PC-3 (cell line): ENCODE data around the gene SLC8A2. TPM values are rescaled to one million over a fixed set of nuclear protein-coding genes. Genes with fewer than 3 reads are reported as not detected.

ENCODE experiments used
- ATAC-seq: fragments of 200-7000 bp; cut with Tn5 transposase; 2 replicates; pipeline ENCODE4 v1.9.1; 2020; ENCODE audit warnings: mild to moderate bottlenecking, moderate library complexity
- BruUV-seq: library from RNA; stranded (reverse); fragments of 400-500 nt; replicated peaks from 2 replicates; lab custom pipeline; 2021; lab: Mats Ljungman, UMichigan
- CTCF ChIA-PET: fragments of 300-600 bp; sonication (Branson Sonifier 250); formaldehyde crosslinking; loops from one replicate; lab custom pipeline; 2022; ENCODE audit warnings: antibody characterized with exemption; lab: Charles Lee
- POLR2A ChIA-PET: fragments of 300-600 bp; sonication (Branson Sonifier 250); formaldehyde crosslinking; loops from one replicate; lab custom pipeline; 2022; ENCODE audit warnings: antibody characterized with exemption; ENCODE audit not compliant: unreplicated experiment; lab: Charles Lee
- DNase-seq: peaks from one replicate; pipeline ENCODE4 v3.0.0-alpha.2; 2015
- H2AFZ ChIP-seq: fragments of 300-600 bp; sonication (generic); 2 replicates; pipeline ENCODE4 v1.6.0; 2016; ENCODE audit warnings: antibody characterized with exemption, low read length
- H3F3A ChIP-seq: fragments of 300-600 bp; sonication (generic); one replicate; pipeline ENCODE4 v1.6.0; 2017; ENCODE audit warnings: antibody characterized with exemption, low read length, control low read depth, mild to moderate bottlenecking; ENCODE audit not compliant: unreplicated experiment
- H3K27ac ChIP-seq: fragments of 300-600 bp; sonication (generic); 2 replicates; pipeline ENCODE4 v1.5.1; 2016; ENCODE audit warnings: mild to moderate bottlenecking, low read length
- H3K27me3 ChIP-seq: fragments of 300-600 bp; sonication (generic); 2 replicates; pipeline ENCODE4 v1.6.1; 2016; ENCODE audit warnings: low read length, mixed read lengths
- H3K36me3 ChIP-seq: fragments of 300-600 bp; sonication (generic); 2 replicates; pipeline ENCODE4 v1.6.1; 2016; ENCODE audit warnings: low read depth, mixed run types, low read length, mixed read lengths
- H3K4me1 ChIP-seq: fragments of 300-600 bp; sonication (generic); 2 replicates; pipeline ENCODE4 v1.5.1; 2016; ENCODE audit warnings: low read length; ENCODE audit not compliant: insufficient read depth
- H3K4me2 ChIP-seq: fragments of 300-600 bp; sonication (generic); 2 replicates; pipeline ENCODE4 v1.6.0; 2016; ENCODE audit warnings: low read length
- H3K4me3 ChIP-seq: fragments of 300-600 bp; sonication (generic); 2 replicates; pipeline ENCODE4 v1.5.1; 2016; ENCODE audit warnings: mild to moderate bottlenecking, low read length, mixed read lengths
- H3K79me2 ChIP-seq: fragments of 300-600 bp; sonication (generic); 2 replicates; pipeline ENCODE4 v1.6.1; 2017; ENCODE audit warnings: low read length, mixed read lengths
- H3K9ac ChIP-seq: fragments of 300-600 bp; sonication (generic); 2 replicates; pipeline ENCODE4 v1.6.0; 2016; ENCODE audit warnings: mild to moderate bottlenecking, low read length
- H3K9me2 ChIP-seq: fragments of 300-600 bp; sonication (generic); replicated peaks from 2 replicates; pipeline ENCODE4 v1.6.1; 2016; ENCODE audit warnings: mixed run types, low read length, mixed read lengths
- H3K9me3 ChIP-seq: fragments of 300-600 bp; sonication (generic); 2 replicates; pipeline ENCODE4 v1.6.1; 2016; ENCODE audit warnings: low read length, mixed read lengths
- H4K20me1 ChIP-seq: fragments of 300-600 bp; sonication (generic); 2 replicates; pipeline ENCODE4 v1.6.1; 2016; ENCODE audit warnings: low read length, mixed read lengths
- CTCF ChIP-seq: fragments of 300-600 bp; sonication (generic); conservative IDR thresholded peaks from 2 replicates; pipeline ENCODE4 v1.5.1; 2017; ENCODE audit warnings: antibody characterized with exemption, low read depth, mild to moderate bottlenecking, low read length
- EZH2 ChIP-seq: fragments of 300-600 bp; sonication (generic); IDR thresholded peaks from one replicate; pipeline ENCODE4 v1.6.1; 2017; ENCODE audit warnings: antibody characterized with exemption, mild to moderate bottlenecking, low read length; ENCODE audit not compliant: unreplicated experiment
- EZH2phosphoT487 ChIP-seq: fragments of 300-600 bp; sonication (generic); IDR thresholded peaks from 2 replicates; pipeline ENCODE4 v1.6.1; 2018; ENCODE audit warnings: mild to moderate bottlenecking, antibody characterized with exemption, low read length, borderline replicate concordance
- intact Hi-C: fragments of 100-400 bp; cut with micrococcal nuclease; formaldehyde crosslinking; loops from 2 replicates; pipeline ENCODE4 v1.9.0; 2023
- total RNA-seq: library from RNA; depleted of rRNA; stranded (reverse); fragments of >200 nt; gene quantifications from 2 replicates; pipeline ENCODE4 v1.2.3, GENCODE V29; 2014

SLC8A2 gene
- total RNA-seq, 1 experiment from 2014 or later = 0.33 TPM

DNA sequence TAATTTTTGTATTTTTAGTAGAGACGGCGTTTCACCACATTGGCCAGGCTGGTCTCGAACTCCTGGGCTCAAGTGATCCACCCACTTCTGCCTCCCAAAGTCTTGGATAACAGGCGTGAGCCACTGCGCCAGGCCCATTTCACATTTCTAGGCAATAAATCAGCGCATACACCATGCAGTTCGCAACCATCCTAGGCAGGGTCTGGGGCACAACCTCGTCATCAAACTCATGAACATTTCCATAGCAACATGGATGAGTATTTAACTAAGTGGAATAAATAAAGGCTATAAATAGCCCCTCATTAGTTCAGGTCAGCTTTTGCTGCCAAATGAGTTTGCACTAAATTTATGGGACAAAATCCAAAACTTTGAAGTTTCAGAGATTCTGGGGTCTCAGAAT is 60.6 kb downstream of the SLC8A2 start:
- no peak for ATAC-seq
- Histone ChIP-seq H3K36me3 (no peaks in the 10 kb centered on the region), H3K27ac (no peak overlapping the region), H2AFZ (no peak overlapping the region), H3K4me2 (no peak overlapping the region), H4K20me1 (no peaks in the 10 kb centered on the region), H3K9me2 (no peaks in the 10 kb centered on the region), H3K27me3 (no peaks in the 10 kb centered on the region), H3K9ac (no peak overlapping the region), H3K79me2 (no peaks in the 10 kb centered on the region), H3K4me1 (no peaks in the 10 kb centered on the region), H3K9me3 (no peaks in the 10 kb centered on the region), H3F3A (no peaks in the 10 kb centered on the region), H3K4me3 (no peak overlapping the region)
- intact Hi-C loops = no loop called here
- POLR2A ChIA-PET = no interaction called here
- TF ChIP-seq CTCF (no peak), EZH2phosphoT487 (no peak), EZH2 (no peak)
- no peak for DNase-seq
- no TSS peak for BruUV-seq
- CTCF ChIA-PET = no interaction called here

- Histone ChIP-seq H3K4me3 (no peak overlapping the region), H3K79me2 (no peaks in the 10 kb centered on the region), H4K20me1 (no peaks in the 10 kb centered on the region), H3K36me3 (no peaks in the 10 kb centered on the region), H3K27me3 (no peaks in the 10 kb centered on the region), H3K27ac (no peak overlapping the region), H3K9me2 (no peaks in the 10 kb centered on the region), H3K9me3 (no peaks in the 10 kb centered on the region), H3F3A (no peaks in the 10 kb centered on the region), H3K9ac (no peak overlapping the region), H3K4me1 (no peaks in the 10 kb centered on the region), H2AFZ (no peak overlapping the region), H3K4me2 (no peak overlapping the region)
- intact Hi-C loops = no loop called here
- ATAC-seq = no peak
- BruUV-seq = no TSS peak
- no peak for TF ChIP-seq CTCF
- TF ChIP-seq EZH2 = no peak
- TF ChIP-seq EZH2phosphoT487 = no peak
- CTCF ChIA-PET = no interaction called here
- DNase-seq = no peak
- POLR2A ChIA-PET = no interaction called here
Measured at GRCh38 chr19:47408156-47408938, 63.3 kb downstream of the SLC8A2 start.

- Histone ChIP-seq H3F3A (no peaks in the 10 kb centered on the region), H4K20me1 (no peaks in the 10 kb centered on the region), H3K9me2 (no peaks in the 10 kb centered on the region), H3K9me3 (no peaks in the 10 kb centered on the region), H3K36me3 (no peaks in the 10 kb centered on the region), H3K4me2 (no peak overlapping the region), H2AFZ (no peak overlapping the region), H3K4me3 (no peak overlapping the region), H3K9ac (no peak overlapping the region), H3K27me3 (no peaks in the 10 kb centered on the region), H3K79me2 (no peaks in the 10 kb centered on the region), H3K27ac (no peak overlapping the region), H3K4me1 (no peaks in the 10 kb centered on the region)
- DNase-seq (no peak), ATAC-seq (no peak)
- intact Hi-C loops = no loop called here
- no TSS peak for BruUV-seq
- ChIA-PET POLR2A (no interaction called here), CTCF (no interaction called here)
- no peak for TF ChIP-seq EZH2phosphoT487
- no peak for TF ChIP-seq CTCF
- no peak for TF ChIP-seq EZH2
Measured at GRCh38 chr19:47407417-47407774, 64.3 kb downstream of the SLC8A2 start.
